Stimulated activated CD8-positive, alpha-beta memory T cell treated with anti-CD3 and anti-CD28 coated beads, Interleukin-15, amount 100 ng/mL, for 1 hour (primary cell): ENCODE data around the gene C5orf22.
"Not testable (repeated sequence)": the region's sequence is repeated elsewhere in the genome, so short reads cannot be mapped to it uniquely, and the experiment has no call there.

ENCODE experiments used
- DNase-seq: peaks from one replicate; pipeline ENCODE4 v3.0.0-alpha.2; 2020; ENCODE audit warnings: low read depth

The C5orf22 gene

DNA sequence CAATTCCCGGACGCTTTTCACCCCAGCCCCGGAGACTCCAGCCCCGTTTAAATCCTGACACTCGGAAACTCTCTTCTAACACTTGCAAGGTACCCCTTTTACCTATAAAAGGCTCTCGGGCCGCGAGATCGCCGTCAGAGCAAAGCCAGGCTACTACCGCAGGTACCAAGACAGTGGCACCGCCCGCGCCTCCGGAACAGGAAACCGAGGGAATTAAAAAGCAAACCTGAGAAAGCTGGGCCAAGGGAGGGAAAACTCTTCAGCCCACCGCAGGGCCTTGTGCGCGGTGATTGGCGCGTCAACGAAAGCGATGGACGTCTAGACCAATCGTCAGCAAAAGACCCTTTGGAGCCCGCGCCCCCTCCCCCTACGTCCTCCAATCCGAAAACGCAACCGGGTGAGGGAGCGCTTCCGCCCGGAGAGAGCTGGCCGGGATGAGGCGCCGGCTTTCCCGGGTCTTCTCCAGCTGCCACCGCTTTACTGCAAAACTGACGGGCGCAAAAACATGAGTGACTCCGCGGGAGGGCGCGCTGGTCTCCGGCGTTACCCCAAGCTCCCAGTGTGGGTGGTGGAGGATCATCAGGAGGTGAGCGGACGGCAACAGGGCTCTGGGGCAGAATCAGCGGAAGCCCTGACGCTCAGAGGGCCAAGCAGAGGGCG lies at the start of gene C5orf22, which contains the start of gene DROSHA:
C5orf22 (plus strand) TSS at position 414 of the 660 bp plus-strand sequence; CDS start at position 506, 92 bp downstream.
DROSHA (minus strand) TSS at position 206 of the 660 bp plus-strand sequence. CDS start 3,034 bp downstream, outside the sequence.
- peak; percentile 83 for DNase-seq

DNA sequence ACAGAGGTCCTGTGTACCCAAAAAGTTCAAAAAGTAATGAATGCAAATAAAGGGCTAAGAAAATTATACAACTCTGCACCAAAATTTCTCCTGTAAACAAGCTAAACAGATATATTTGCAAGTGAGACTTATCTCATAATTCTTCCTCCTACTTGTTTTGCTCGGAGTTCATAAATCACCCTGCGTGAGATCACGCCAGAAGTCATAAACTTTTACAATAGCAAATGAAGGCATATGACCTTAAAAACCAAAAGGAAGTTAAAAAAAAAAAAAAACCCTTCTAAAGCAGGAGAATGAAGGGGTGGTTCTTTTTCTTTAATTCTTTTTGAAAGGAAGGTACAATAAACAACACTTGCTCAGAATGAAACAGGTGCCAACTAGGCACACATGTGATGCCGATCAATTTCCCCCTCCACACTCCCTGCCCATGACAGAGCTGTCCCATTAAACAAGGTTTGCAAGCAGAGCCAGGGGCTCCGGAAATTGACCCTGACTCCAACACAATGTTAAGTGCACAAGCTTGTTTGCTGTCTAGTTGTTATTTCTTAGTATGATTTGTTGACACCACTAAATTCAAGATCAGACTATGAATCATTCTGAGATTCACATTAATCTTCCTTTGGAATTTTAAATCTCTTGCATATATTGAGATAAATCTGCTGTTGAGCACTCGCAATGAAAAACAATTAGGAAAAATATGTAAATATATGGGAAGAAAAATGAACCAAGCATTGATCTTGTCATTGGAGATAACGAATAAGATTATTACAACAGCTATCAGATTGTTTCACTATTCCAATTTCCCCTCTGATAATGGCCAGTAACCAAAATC lies 46.5 kb upstream of the C5orf22 start:
- no peak for DNase-seq

DNA sequence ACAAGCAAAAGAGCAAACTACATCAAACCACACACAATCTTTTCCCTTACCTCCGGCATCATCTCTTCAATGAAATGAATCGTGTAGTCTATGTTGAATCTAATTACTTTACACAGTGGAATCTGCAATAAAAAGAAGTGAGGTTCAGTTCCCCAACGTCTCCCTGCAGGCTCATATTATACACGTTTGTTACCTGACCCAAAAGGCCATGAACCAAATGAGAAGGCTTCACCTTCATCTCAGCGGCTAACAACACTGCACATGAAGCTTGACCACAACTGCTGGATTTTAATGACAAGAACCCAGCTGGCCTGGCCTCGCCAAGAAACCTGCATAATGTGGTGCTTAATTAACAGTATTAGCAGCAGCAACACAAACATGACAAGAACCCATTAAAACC lies 45.7 kb upstream of the C5orf22 start:
- no peak for DNase-seq

GRCh38 chr5:31487506-31487905 lies 44.6 kb upstream of the C5orf22 start:
- no peak for DNase-seq

GRCh38 chr5:31492869-31493268 lies 39.2 kb upstream of the C5orf22 start:
- no peak for DNase-seq

- DNase-seq, result no peak
Measured at GRCh38 chr5:31495336-31495735, 36.8 kb upstream of the C5orf22 start.

- DNase-seq, result no peak
Measured at GRCh38 chr5:31496301-31496700, 35.8 kb upstream of the C5orf22 start.

GRCh38 chr5:31496891-31497290 lies 35.2 kb upstream of the C5orf22 start:
- DNase-seq, result no peak

DNA sequence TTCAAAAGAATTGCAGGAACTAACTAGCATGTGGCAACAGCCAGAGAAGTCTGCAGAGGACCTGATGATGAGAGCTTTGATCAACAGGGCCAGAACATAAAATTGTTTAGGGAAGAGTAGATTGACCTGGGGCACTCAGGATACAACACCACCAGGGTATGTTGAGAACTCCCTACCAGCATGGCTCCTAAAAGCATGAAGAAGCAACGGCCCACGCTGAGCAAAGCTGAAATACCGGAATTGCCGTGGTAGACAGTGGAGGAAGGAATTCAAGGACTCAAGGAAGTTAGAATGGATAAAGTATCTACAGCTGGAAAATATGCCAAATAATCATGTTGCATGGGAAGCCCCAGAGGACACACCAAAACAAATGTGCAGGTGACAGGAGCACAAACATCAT lies 31.8 kb upstream of the C5orf22 start:
- no peak for DNase-seq

GRCh38 chr5:31502506-31502905 lies 29.6 kb upstream of the C5orf22 start:
- no peak for DNase-seq

DNA sequence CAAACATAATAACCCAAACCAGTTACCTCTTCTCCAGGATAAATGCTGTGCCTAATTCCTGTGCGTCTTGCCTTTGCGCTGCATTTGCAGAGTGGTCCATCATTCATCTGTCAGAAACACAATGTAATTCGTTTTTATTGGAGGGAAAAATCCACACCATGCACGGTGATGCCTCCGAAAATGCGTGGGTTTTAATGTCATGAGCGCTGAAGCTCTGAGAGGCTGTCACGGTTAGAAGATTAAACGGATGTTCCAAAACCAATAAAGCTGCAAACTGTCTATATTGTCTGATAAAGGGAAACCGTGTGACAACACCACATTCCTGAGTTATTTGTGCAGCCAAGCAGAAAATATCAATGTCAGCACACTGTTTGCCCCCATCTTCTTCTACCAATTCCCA lies 27.6 kb upstream of the C5orf22 start:
- DNase-seq, result no peak

- no peak for DNase-seq
Measured at GRCh38 chr5:31511305-31511704, 20.8 kb upstream of the C5orf22 start.

DNA sequence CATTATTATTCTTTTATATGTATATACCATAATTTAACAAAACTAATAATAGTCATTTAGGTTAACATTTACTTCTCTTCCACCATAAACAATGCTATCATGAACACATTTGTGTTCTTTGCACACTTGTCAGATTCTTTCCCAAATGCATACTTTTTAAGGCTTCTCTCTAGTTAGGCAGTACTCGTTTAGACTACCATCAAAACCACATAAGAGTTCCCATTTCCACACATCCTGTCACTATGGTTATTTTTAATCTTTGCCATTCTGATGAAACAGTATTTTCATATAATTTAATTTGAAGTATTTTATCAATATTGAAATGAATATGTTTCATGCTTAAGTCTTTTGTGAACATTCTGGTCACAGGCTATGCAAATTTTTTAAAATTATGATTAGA lies 15.3 kb upstream of the C5orf22 start:
- DNase-seq, result no peak

DNA sequence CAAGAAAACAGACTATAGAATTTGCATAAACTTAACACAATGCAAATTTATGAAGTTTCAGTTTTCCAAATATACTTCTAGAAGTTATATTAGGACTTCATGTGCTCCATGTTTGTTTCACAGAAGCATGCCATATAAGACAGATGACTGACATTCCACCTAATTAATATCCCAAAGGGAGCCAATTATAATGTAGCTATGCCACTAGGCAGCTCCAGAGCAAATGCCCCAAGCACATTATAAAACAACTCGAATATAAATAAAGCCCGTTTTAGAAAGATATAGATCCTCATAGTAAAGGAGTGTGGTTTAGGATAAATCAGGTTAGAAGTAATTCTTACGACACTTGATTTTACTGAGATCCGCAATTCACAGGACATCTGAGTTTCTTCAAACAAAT lies 9.1 kb upstream of the C5orf22 start:
- DNase-seq, result no peak

DNA sequence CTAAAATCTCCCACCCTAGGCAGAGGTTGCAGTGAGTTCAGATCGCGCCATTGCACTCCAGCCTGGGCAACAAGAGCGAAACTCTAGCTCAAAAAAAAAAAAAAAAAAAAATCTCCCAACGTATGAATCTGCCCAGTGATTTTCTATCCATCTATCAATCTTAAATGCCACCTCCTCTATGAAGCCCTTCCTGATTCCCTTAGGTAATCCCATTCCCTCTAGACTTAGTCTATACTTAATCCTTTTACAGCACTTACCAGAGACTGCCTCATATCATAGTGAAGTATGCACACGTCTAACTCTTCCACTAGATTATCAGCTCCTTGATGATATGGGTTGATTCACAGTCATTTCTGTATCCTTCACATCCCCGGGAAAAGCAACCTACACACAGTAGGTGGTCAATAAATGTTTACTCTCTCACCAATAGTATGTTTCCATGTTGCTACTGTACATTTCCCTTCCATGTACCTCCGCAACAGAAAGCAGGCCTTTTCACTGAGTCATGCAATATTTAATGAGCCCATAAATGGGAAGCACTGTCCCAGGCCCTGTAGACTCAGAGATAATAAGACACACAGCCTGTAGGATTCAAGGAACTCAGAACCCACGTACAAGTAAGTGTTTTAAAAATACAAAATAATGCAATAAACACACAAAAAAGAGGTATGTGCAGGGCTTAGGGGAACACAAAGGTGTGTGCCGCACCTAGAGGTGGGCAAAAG lies 1.4 kb upstream of the C5orf22 start:
- no peak for DNase-seq

- no peak for DNase-seq
Measured at GRCh38 chr5:31531543-31531887, 586 bp upstream of the C5orf22 start.

- no peak for DNase-seq
Measured at GRCh38 chr5:31534527-31535046, 2.5 kb downstream of the C5orf22 start.

- DNase-seq, result no peak
Measured at GRCh38 chr5:31536873-31537272, 4.8 kb downstream of the C5orf22 start.

GRCh38 chr5:31537349-31537748 lies 5.2 kb downstream of the C5orf22 start:
- no peak for DNase-seq

GRCh38 chr5:31537851-31538250 lies 5.8 kb downstream of the C5orf22 start:
- DNase-seq, result no peak

- DNase-seq, result not testable (repeated sequence)
Measured at GRCh38 chr5:31549114-31549513, 17.0 kb downstream of the C5orf22 start.

- DNase-seq, result no peak
Measured at GRCh38 chr5:31551878-31552277, 19.8 kb downstream of the C5orf22 start.

DNA sequence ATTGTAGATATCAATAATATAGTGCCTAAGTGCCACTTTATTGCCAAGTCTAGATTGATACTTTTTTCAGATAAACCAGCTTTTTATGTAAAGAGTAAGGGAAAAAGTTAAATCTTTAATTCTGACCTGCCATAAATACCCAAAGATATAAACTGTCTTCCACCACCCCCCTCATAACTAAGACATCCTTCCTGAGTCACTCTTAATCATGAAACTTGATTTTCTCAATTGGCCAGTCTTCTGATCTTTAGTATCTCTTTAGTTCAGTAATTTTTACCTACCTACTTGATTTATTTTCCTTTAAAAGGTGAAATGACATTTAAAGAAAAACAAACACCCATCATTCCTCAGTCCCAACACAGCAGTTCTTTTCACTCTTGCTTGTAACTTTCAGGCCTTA lies 21.8 kb downstream of the C5orf22 start:
- DNase-seq, result no peak
